Retinal pigment epithelial cell (primary cell): ENCODE results near the gene CES5A.
"Not testable (repeated sequence)": the region's sequence is repeated elsewhere in the genome, so short reads cannot be mapped to it uniquely, and the experiment has no call there.

Experiments used
- DNase-seq: peaks from one replicate; pipeline ENCODE4 v3.0.0-alpha.2; 2010; ENCODE audit warnings: low read depth
- H3K4me3 ChIP-seq: 2 replicates; pipeline ENCODE4 v1.5.1; 2011; ENCODE audit warnings: mild to moderate bottlenecking, low read length, control low read depth, moderate library complexity
- TF ChIP-seq, protein P1 (sequence below): conservative IDR thresholded peaks from 2 replicates; pipeline ENCODE4 v1.5.1; 2011; ENCODE audit warnings: low read depth, low read length, control low read depth, inconsistent platforms

Gene CES5A

DNA sequence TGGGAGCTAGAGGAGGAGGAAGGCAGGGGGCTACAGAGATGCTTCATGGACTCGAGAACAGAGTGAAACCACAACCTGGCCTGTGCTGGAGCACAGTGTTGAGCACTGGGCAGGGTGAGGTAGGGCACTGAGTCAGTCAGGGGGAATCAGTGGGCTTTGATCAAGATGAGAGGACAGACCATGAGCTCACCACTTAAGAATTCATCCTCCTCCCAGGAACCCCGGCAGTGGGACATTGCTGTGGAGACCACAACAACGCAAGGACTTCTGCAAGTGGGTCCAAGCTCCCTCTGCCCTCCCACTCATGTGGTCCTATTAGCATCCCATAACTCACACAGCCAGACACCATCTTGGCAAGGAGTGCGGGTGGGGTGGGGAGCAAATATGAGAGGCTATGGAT, 1.7 kb upstream of the CES5A start:
- H3K4me3 ChIP-seq, result no peak overlapping the region
- no peak for DNase-seq
- TF ChIP-seq, protein P1, sequence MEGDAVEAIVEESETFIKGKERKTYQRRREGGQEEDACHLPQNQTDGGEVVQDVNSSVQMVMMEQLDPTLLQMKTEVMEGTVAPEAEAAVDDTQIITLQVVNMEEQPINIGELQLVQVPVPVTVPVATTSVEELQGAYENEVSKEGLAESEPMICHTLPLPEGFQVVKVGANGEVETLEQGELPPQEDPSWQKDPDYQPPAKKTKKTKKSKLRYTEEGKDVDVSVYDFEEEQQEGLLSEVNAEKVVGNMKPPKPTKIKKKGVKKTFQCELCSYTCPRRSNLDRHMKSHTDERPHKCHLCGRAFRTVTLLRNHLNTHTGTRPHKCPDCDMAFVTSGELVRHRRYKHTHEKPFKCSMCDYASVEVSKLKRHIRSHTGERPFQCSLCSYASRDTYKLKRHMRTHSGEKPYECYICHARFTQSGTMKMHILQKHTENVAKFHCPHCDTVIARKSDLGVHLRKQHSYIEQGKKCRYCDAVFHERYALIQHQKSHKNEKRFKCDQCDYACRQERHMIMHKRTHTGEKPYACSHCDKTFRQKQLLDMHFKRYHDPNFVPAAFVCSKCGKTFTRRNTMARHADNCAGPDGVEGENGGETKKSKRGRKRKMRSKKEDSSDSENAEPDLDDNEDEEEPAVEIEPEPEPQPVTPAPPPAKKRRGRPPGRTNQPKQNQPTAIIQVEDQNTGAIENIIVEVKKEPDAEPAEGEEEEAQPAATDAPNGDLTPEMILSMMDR, result no peak

DNA sequence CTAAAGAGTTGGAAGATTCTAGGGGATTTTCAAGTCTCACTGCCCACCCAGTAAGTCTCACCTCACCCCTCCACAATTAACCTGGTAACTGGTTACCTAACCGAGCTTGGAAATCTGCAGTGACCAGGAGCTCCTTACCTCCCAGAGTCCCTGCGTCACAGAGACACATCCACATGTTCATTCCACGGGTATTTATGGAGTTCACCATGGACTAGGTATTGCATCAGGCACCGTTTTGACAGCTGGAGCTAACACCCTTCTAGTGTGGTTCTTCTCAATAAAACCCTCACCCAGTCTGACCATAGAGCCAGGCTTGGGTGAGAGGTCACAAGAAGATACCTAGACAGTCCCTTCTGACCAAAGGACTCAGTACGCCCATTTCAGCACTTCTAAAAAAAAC, 2.1 kb downstream of the CES5A start:
- TF ChIP-seq, protein P1, result no peak
- no peak for DNase-seq

DNA sequence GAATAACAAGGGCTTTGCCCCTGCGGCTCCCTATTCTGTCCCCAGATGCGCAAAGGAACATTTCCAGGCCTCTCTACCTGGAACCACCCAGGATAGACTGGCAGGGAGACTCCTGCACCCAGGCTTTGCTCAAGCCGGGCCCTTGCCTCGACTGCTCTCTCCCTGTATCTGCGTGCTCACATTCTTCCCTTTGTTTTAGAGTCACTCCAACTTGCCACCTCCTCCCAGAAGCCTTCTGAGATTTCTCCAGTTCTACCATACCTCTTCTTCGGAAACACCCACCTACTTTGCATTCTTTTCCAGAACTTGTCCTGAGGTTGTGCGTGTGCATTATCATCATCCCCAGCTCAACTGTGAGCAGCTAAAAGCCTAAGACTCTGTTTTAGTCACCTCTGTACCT, 3.0 kb downstream of the CES5A start:
- TF ChIP-seq, protein P1, result no peak
- DNase-seq, result no peak
- no peak overlapping the region for H3K4me3 ChIP-seq

More for the DNA sequence above, 2.1 kb downstream of the CES5A start:
- H3K4me3 ChIP-seq, result no peak overlapping the region

DNA sequence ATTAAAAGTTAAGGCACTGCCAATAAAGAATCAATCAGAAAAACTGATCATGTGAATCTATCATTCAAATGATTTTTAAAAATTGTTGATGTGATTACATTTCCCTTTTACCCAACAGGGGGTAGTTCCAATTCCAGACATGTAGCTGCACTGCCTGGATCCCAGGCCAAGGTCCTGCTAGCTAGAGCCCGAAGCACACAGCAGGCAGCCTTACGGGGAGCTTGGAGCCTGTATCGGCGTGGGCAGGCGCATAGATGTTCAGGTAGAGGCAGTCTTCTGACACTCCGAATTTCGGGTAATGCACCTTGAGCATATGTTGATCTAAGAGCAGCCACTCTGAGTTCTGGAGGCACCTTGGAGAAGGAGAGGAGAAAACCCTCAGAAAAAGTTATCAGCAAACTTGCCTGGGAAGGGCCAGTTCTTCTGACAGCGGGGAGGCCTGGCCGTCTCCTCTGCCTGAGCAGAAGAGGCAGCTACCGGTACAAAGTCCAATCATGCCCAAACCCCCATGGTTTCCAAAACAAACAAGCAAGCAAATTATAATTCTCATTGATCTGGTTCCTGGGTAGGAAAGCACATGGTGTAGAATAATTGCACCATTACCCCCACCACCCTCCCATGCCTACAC, 3.6 kb downstream of the CES5A start:
- no peak overlapping the region for H3K4me3 ChIP-seq
- no peak for DNase-seq
- TF ChIP-seq, protein P1, result no peak

DNA sequence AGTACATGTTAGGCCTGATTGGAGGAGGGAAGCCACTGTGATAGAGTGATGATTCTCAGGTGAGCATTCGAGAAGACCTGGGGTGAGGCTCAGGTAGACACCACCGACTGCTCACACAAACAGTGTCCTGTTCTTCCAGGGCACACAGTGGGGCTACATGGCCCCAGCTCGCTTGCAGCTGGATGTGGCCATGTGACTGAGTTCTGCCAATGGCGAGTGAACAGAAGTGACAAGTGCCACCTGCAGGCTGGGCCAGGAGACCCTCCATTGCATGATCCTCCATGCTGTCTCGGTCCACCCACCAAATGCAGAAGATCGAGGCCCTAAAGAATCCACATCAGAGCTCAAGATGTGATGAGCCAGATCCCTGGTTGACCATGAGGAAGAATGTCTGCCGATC, 6.2 kb downstream of the CES5A start:
- DNase-seq, result no peak
- no peak overlapping the region for H3K4me3 ChIP-seq
- TF ChIP-seq, protein P1, result no peak

DNA sequence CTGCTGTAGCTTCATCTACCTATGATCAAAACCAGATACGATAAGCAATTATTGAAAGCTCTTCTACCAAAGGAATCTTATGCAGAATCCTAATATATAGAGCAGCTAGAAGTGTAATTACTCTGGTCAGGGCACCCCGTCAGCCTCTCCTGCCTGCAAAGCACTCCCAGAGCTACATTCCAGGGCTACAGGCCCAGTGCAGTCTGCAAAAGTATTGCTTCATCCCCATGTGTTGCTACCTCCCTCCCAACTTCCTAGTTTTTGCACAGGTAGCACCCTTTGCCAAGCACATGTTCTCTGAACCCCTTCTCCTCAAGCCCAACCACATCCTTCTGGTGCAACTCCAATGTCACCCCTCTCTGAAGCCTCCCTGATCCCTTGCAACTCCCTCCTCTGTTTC, 7.0 kb downstream of the CES5A start:
- no peak overlapping the region for H3K4me3 ChIP-seq
- TF ChIP-seq, protein P1, result no peak
- no peak for DNase-seq

DNA sequence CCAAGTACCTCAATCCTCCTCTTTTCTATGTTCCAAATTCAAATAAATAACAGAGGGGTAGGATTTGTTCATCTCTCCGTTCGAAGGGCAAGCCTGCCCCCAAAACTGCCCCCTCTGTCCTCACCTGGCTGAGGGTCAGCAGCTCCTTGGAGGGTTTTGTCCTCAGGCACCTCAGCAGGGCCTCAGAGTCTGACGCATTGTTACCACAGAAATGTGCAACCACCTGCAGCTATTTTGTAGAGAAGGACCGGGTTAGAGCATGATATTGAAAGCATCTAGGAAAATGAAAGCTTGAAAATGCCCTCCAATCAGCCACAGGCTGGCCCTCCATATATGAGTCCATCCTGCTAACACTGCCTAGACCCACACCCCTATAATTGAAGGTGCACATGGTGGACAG, 13.9 kb downstream of the CES5A start:
- no peak for DNase-seq
- TF ChIP-seq, protein P1, result no peak
- no peak overlapping the region for H3K4me3 ChIP-seq

DNA sequence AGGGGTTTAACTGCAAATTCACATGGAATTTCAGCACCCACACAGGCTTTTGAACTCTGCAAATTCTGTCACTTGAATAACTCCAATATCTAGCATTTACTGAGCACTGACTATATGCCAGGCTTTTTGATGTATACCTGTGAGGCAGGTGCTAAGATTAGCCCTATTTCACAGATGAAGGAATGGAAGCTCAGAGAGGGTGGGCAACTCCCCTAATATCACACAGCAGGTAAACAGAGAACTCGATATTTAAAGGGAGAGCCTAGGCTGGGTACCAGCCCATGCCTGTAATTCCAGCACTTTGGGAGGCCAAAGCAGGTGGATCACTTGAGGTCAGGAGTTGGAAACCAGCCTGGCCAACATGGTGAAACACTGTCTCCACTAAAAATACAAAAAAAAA, 17.5 kb downstream of the CES5A start:
- H3K4me3 ChIP-seq, result not testable (repeated sequence)

More for the DNA sequence above, 17.5 kb downstream of the CES5A start:
- not testable (repeated sequence) for DNase-seq
